ENCODE measurements around the gene RPL12. TPM values are rescaled to one million over a fixed set of nuclear protein-coding genes. Genes with fewer than 3 reads are reported as not detected.

Gene RPL12
- total RNA-seq, 4 donors from 2014 or later, result 621 to 1,579 (median 999) TPM

- no peak for DNase-seq
- Histone ChIP-seq H3K27ac (no peak overlapping the region), H3K9me3 (no peaks in the 10 kb centered on the region), H3K27me3 (no peaks in the 10 kb centered on the region), H3K4me1 (peaks cover 0 to 4% (median 0%) of the 10 kb centered on the region in 4 donors), H3K4me3 (no peak overlapping the region), H3K36me3 (peaks cover 0 to 45% (median 0%) of the 10 kb centered on the region in 3 donors)
- TF ChIP-seq CTCF (IDR thresholded peaks at IDR 0.05) (no peak), POLR2A (IDR thresholded peaks at IDR 0.05) (no peak)
These were observed 47.6 kb downstream of the RPL12 start for GRCh38 chr9:127403507-127404192.

GRCh38 chr9:127402401-127403090, 48.7 kb downstream of the RPL12 start:
- no peak for DNase-seq
- peaks cover 0 to 45% (median 0%) of the 10 kb centered on the region in 3 donors for H3K36me3 ChIP-seq
- H3K27ac ChIP-seq, result no peak overlapping the region
- no peaks in the 10 kb centered on the region for H3K9me3 ChIP-seq
- peaks cover 0 to 11% (median 4%) of the 10 kb centered on the region in 4 donors for H3K4me1 ChIP-seq
- H3K27me3 ChIP-seq, result no peaks in the 10 kb centered on the region
- H3K4me3 ChIP-seq, result no peak overlapping the region
- TF ChIP-seq POLR2A (IDR thresholded peaks at IDR 0.05) (no peak), CTCF (IDR thresholded peaks at IDR 0.05) (no peak)

GRCh38 chr9:127399736-127400269, 51.4 kb downstream of the RPL12 start:
- peaks cover 0 to 22% (median 0%) of the 10 kb centered on the region in 3 donors for H3K36me3 ChIP-seq
- H3K4me3 ChIP-seq, result no peak overlapping the region
- H3K27me3 ChIP-seq, result no peaks in the 10 kb centered on the region
- H3K4me1 ChIP-seq, result peaks cover 0 to 17% (median 8%) of the 10 kb centered on the region in 4 donors
- TF ChIP-seq POLR2A (IDR thresholded peaks at IDR 0.05) (no peak), CTCF (IDR thresholded peaks at IDR 0.05) (no peak)
- no peak for DNase-seq
- H3K27ac ChIP-seq, result no peak overlapping the region
- no peaks in the 10 kb centered on the region for H3K9me3 ChIP-seq

- Histone ChIP-seq H3K36me3 (peaks cover 0 to 13% (median 0%) of the 10 kb centered on the region in 3 donors), H3K27me3 (no peaks in the 10 kb centered on the region), H3K27ac (no peak overlapping the region)
These were observed 52.3 kb downstream of the RPL12 start for GRCh38 chr9:127398715-127399400.

More at GRCh38 chr9:127398715-127399400, 52.3 kb downstream of the RPL12 start:
- peaks cover 0 to 17% (median 8%) of the 10 kb centered on the region in 4 donors for H3K4me1 ChIP-seq
- H3K9me3 ChIP-seq, result no peaks in the 10 kb centered on the region
- peak overlapping the region in 2 of 4 donors; percentile 90 to 100 for H3K4me3 ChIP-seq
- TF ChIP-seq POLR2A (IDR thresholded peaks at IDR 0.05) (no peak), CTCF (IDR thresholded peaks at IDR 0.05) (peak in 1 of 6 experiments; percentile 2)
- DNase-seq, result no peak

Data from Peyer's patch (tissue), 4 donors.